Breast epithelium (tissue), 4 donors: Measurements from ENCODE around the gene NEUROD6. TPM values are rescaled to one million over a fixed set of nuclear protein-coding genes. Genes with fewer than 3 reads are reported as not detected.

Experiments used
- DNase-seq, 2 donors: peaks; one replicate each; pipeline ENCODE4 v3.0.0-alpha.2; 2019; ENCODE audit warnings: low spot score in 2 of 2
- H3K27ac ChIP-seq, 2 donors: fragments of 200-600 bp; sonication (generic) in 1 of 2; one replicate each; pipeline ENCODE4 v1.5.1; 2016 to 2019; ENCODE audit warnings: mild to moderate bottlenecking in 1 of 2
- H3K27me3 ChIP-seq, 2 donors: fragments of 200-600 bp; sonication (generic) in 1 of 2; one replicate each; pipeline versions ENCODE4 v1.5.1 to v1.6.0; 2017 to 2019; ENCODE audit warnings: control low read depth in 1 of 2, mild to moderate bottlenecking in 1 of 2
- H3K36me3 ChIP-seq: fragments of 200-600 bp; one replicate; pipeline ENCODE4 v1.5.1; 2019
- H3K4me1 ChIP-seq, 2 donors: fragments of 200-600 bp; sonication (generic); one replicate each; pipeline ENCODE4 v1.5.1; 2016 to 2019; ENCODE audit warnings: control low read depth in 1 of 2
- H3K4me3 ChIP-seq, 3 donors: fragments of 200-600 bp; sonication (generic); 1 replicate in 2 of 3; 2 replicates in 1 of 3; pipeline ENCODE4 v1.5.1; 2016 to 2019; ENCODE audit warnings: mild to moderate bottlenecking in 3 of 3, moderate library complexity in 2 of 3
- H3K9me3 ChIP-seq, 2 donors: fragments of 200-600 bp; sonication (generic) in 1 of 2; one replicate each; pipeline ENCODE4 v1.5.1; 2016 to 2019; ENCODE audit warnings: control low read depth in 1 of 2
- CTCF ChIP-seq, 3 donors: fragments of 450-650 bp; IDR thresholded peaks; one replicate each; pipeline ENCODE4 v1.5.1; 2016 to 2017; ENCODE audit warnings: antibody characterized with exemption in 3 of 3, mild to moderate bottlenecking in 3 of 3, moderate library complexity in 3 of 3
- POLR2A ChIP-seq: fragments of 450-650 bp; IDR thresholded peaks from one replicate; pipeline ENCODE4 v1.6.1; 2016; ENCODE audit warnings: antibody characterized with exemption, mild to moderate bottlenecking, moderate library complexity
- POLR2AphosphoS5 ChIP-seq, 3 donors: sonication (generic); formaldehyde crosslinking; IDR thresholded peaks; one replicate each; pipeline ENCODE4 v1.6.1; 2017; ENCODE audit warnings: antibody characterized with exemption in 3 of 3
- intact Hi-C: fragments of 100-400 bp; cut with DNase I; formaldehyde crosslinking; loops from one replicate; pipeline ENCODE4 v1.15.1; 2023; ENCODE audit warnings: low total_unique reads
- total RNA-seq, 3 donors: library from RNA; depleted of rRNA; stranded (reverse); fragments of >200 nt; gene quantifications; one replicate each; pipeline ENCODE4 v1.1.0, GENCODE V29; 2016

Gene NEUROD6
- total RNA-seq, 3 donors from 2014 or later = not detected

- Histone ChIP-seq H3K27ac (no peak overlapping the region), H3K36me3 (no peaks in the 10 kb centered on the region), H3K4me3 (no peak overlapping the region), H3K4me1 (no peaks in the 10 kb centered on the region), H3K9me3 (no peaks in the 10 kb centered on the region), H3K27me3 (no peaks in the 10 kb centered on the region)
- intact Hi-C loops = no loop called here
- TF ChIP-seq POLR2A (no peak), POLR2AphosphoS5 (IDR thresholded peaks at IDR 0.05) (no peak)
- DNase-seq = no peak
Measured at GRCh38 chr7:31305260-31305659, 35.3 kb downstream of the NEUROD6 start.

- TF ChIP-seq CTCF (IDR thresholded peaks at IDR 0.05) (no peak), POLR2A (no peak), POLR2AphosphoS5 (IDR thresholded peaks at IDR 0.05) (no peak)
- no peak for DNase-seq
- Histone ChIP-seq H3K4me3 (no peak overlapping the region), H3K9me3 (no peaks in the 10 kb centered on the region), H3K4me1 (no peaks in the 10 kb centered on the region), H3K27ac (no peak overlapping the region), H3K36me3 (no peaks in the 10 kb centered on the region), H3K27me3 (no peaks in the 10 kb centered on the region)
- intact Hi-C loops = no loop called here
Measured at GRCh38 chr7:31304446-31304845, 36.1 kb downstream of the NEUROD6 start.

GRCh38 chr7:31302356-31302755 lies 38.2 kb downstream of the NEUROD6 start:
- intact Hi-C loops = no loop called here
- Histone ChIP-seq H3K27ac (no peak overlapping the region), H3K4me3 (no peak overlapping the region), H3K9me3 (no peaks in the 10 kb centered on the region), H3K36me3 (no peaks in the 10 kb centered on the region), H3K27me3 (no peaks in the 10 kb centered on the region), H3K4me1 (no peaks in the 10 kb centered on the region)
- DNase-seq = no peak
- TF ChIP-seq CTCF (IDR thresholded peaks at IDR 0.05) (no peak), POLR2A (no peak), POLR2AphosphoS5 (IDR thresholded peaks at IDR 0.05) (no peak)

DNA sequence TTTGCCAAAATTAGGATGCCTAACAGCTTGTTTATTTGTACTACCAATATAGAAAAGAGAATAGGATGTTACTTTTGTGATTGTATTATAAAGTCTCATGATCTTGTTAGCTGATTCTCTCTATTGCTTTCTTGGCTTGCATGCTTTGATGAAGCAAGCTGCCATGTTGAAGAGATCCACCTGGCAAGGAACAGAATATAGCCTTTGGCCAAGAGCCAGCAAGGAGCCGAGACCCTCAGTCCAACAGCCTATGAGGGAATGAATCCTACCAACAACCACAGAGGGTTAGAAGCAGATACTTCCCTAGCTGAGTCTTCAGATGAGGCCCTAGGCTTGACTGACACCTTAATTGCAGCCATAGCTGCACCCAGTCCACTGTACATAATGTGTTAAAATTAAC lies 41.2 kb downstream of the NEUROD6 start:
- no peaks in the 10 kb centered on the region for H3K36me3 ChIP-seq
- TF ChIP-seq POLR2AphosphoS5 (IDR thresholded peaks at IDR 0.05) = no peak
- no peak for TF ChIP-seq CTCF (IDR thresholded peaks at IDR 0.05)
- TF ChIP-seq POLR2A = no peak
- intact Hi-C loops = no loop called here
- H3K4me3 ChIP-seq = no peak overlapping the region
- H3K27ac ChIP-seq = no peak overlapping the region
- H3K27me3 ChIP-seq = no peaks in the 10 kb centered on the region
- no peak for DNase-seq
- no peaks in the 10 kb centered on the region for H3K4me1 ChIP-seq
- H3K9me3 ChIP-seq = no peaks in the 10 kb centered on the region

DNA sequence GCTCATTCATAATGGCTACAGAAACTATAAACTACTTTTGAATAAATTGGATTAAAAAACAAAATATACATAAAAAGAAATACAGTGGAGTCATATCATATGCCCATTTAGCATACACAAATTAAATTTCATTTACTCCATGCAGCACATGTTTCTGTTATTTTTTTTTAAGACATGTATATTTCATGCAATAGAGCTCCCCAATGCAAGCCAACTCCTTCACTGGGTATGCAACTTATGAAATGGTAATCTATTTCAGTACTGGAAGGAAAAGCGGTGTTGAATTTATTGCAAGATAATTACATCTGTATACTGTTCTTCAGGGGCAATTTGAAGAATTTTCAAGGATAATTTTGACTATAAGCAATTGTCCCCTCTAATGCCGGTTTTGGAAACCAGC lies 49.9 kb downstream of the NEUROD6 start:
- TF ChIP-seq CTCF (IDR thresholded peaks at IDR 0.05) (no peak), POLR2A (no peak), POLR2AphosphoS5 (IDR thresholded peaks at IDR 0.05) (no peak)

More for the DNA sequence above, 49.9 kb downstream of the NEUROD6 start:
- no peaks in the 10 kb centered on the region for H3K27me3 ChIP-seq
- H3K4me1 ChIP-seq = no peaks in the 10 kb centered on the region
- no peak overlapping the region for H3K4me3 ChIP-seq
- H3K9me3 ChIP-seq = no peaks in the 10 kb centered on the region
- H3K36me3 ChIP-seq = no peaks in the 10 kb centered on the region
- DNase-seq = no peak
- H3K27ac ChIP-seq = no peak overlapping the region
- intact Hi-C loops = no loop called here

Other genes with a start within 250 kb of the NEUROD6 start
- 1 to 10 TPM in 2 of 3 donors, not detected in 1; 1.6 to 2.6 TPM for gene ITPRID1, start 173.4 kb upstream of the NEUROD6 start, total RNA-seq